ENCODE results near the gene PROM2. TPM values are rescaled to one million over a fixed set of nuclear protein-coding genes. Genes with fewer than 3 reads are reported as not detected.

PROM2 gene
- total RNA-seq, 1 donor from 2014 or later = 10.8 TPM

GRCh38 chr2:95329891-95330793 lies 55.9 kb downstream of the PROM2 start:
- TF ChIP-seq CTCF (IDR thresholded peaks at IDR 0.05; ENCODE audit: insufficient read depth, low read length, severe bottlenecking) = no peak
- H3K27me3 ChIP-seq (ENCODE audit: control insufficient read depth, insufficient read depth, low read length) = no peaks in the 10 kb centered on the region
- H3K36me3 ChIP-seq (ENCODE audit: control insufficient read depth, insufficient read depth, low read length) = no peaks in the 10 kb centered on the region
- DNase-seq (ENCODE audit: low read depth) (no peak), FAIRE-seq (no peak)
- H3K4me3 ChIP-seq (ENCODE audit: low read depth, low read length) = no peak overlapping the region

- TF ChIP-seq CTCF (IDR thresholded peaks at IDR 0.05; ENCODE audit: insufficient read depth, low read length, severe bottlenecking) = no peak
- Histone ChIP-seq H3K27me3 (ENCODE audit: control insufficient read depth, insufficient read depth, low read length) (no peaks in the 10 kb centered on the region), H3K36me3 (ENCODE audit: control insufficient read depth, insufficient read depth, low read length) (no peaks in the 10 kb centered on the region), H3K4me3 (ENCODE audit: low read depth, low read length) (no peak overlapping the region)
- DNase-seq (ENCODE audit: low read depth) = no peak
- FAIRE-seq = no peak
Observed at GRCh38 chr2:95330794-95331338, 56.6 kb downstream of the PROM2 start.

- Histone ChIP-seq H3K4me3 (ENCODE audit: low read depth, low read length) (no peak overlapping the region), H3K27me3 (ENCODE audit: control insufficient read depth, insufficient read depth, low read length) (no peaks in the 10 kb centered on the region), H3K36me3 (ENCODE audit: control insufficient read depth, insufficient read depth, low read length) (no peaks in the 10 kb centered on the region)
- DNase-seq (ENCODE audit: low read depth) = no peak
- no peak for TF ChIP-seq CTCF (IDR thresholded peaks at IDR 0.05; ENCODE audit: insufficient read depth, low read length, severe bottlenecking)
- FAIRE-seq = no peak
Observed at GRCh38 chr2:95331606-95332005, 57.4 kb downstream of the PROM2 start.

- H3K27me3 ChIP-seq (ENCODE audit: control insufficient read depth, insufficient read depth, low read length) = no peaks in the 10 kb centered on the region
- no peak for TF ChIP-seq CTCF (IDR thresholded peaks at IDR 0.05; ENCODE audit: insufficient read depth, low read length, severe bottlenecking)
- DNase-seq (ENCODE audit: low read depth) = no peak
- no peak overlapping the region for H3K4me3 ChIP-seq (ENCODE audit: low read depth, low read length)
- FAIRE-seq = no peak
- no peaks in the 10 kb centered on the region for H3K36me3 ChIP-seq (ENCODE audit: control insufficient read depth, insufficient read depth, low read length)
Observed at GRCh38 chr2:95332036-95332435, 57.8 kb downstream of the PROM2 start.

GRCh38 chr2:95333056-95333455 lies 58.8 kb downstream of the PROM2 start:
- no peak for FAIRE-seq

More at GRCh38 chr2:95333056-95333455, 58.8 kb downstream of the PROM2 start:
- Histone ChIP-seq H3K4me3 (ENCODE audit: low read depth, low read length) (no peak overlapping the region), H3K27me3 (ENCODE audit: control insufficient read depth, insufficient read depth, low read length) (no peaks in the 10 kb centered on the region), H3K36me3 (ENCODE audit: control insufficient read depth, insufficient read depth, low read length) (no peaks in the 10 kb centered on the region)
- no peak for DNase-seq (ENCODE audit: low read depth)
- no peak for TF ChIP-seq CTCF (IDR thresholded peaks at IDR 0.05; ENCODE audit: insufficient read depth, low read length, severe bottlenecking)

Data from bronchial epithelial cell (primary cell).